ENCODE data around the gene NUP62CL. TPM values are rescaled to one million over a fixed set of nuclear protein-coding genes. Genes with fewer than 3 reads are reported as not detected.
"Not testable (repeated sequence)": the region's sequence is repeated elsewhere in the genome, so short reads cannot be mapped to it uniquely, and the experiment has no call there.

Gene NUP62CL
- polyA plus RNA-seq, 1 experiment, result not detected

GRCh38 chrX:107207943-107208342, 1.7 kb upstream of the NUP62CL start:
- Histone ChIP-seq H3K36me3 (ENCODE audit: control insufficient read depth, insufficient read depth, low read length) (no peaks in the 10 kb centered on the region), H3K4me3 (ENCODE audit: low read depth, low read length) (no peak overlapping the region), H3K27me3 (ENCODE audit: control insufficient read depth, insufficient read depth, low read length) (no peaks in the 10 kb centered on the region)
- DNase-seq (ENCODE audit: low read depth), result no peak
- ChIA-PET CTCF (no interaction called here), POLR2A (no interaction called here)
- no peak for TF ChIP-seq CTCF (IDR thresholded peaks at IDR 0.05; ENCODE audit: insufficient read depth, low read depth, low read length)

GRCh38 chrX:107207089-107207488, 856 bp upstream of the NUP62CL start:
- no peaks in the 10 kb centered on the region for H3K36me3 ChIP-seq (ENCODE audit: control insufficient read depth, insufficient read depth, low read length)
- no peak overlapping the region for H3K4me3 ChIP-seq (ENCODE audit: low read depth, low read length)
- no peak for TF ChIP-seq CTCF (IDR thresholded peaks at IDR 0.05; ENCODE audit: insufficient read depth, low read depth, low read length)
- H3K27me3 ChIP-seq (ENCODE audit: control insufficient read depth, insufficient read depth, low read length), result no peaks in the 10 kb centered on the region
- DNase-seq (ENCODE audit: low read depth), result no peak
- ChIA-PET CTCF (no interaction called here), POLR2A (no interaction called here)

GRCh38 chrX:107206697-107207065, 448 bp upstream of the NUP62CL start:
- Histone ChIP-seq H3K4me3 (ENCODE audit: low read depth, low read length) (no peak overlapping the region; the same call in 1 of the 2 replicates), H3K36me3 (ENCODE audit: control insufficient read depth, insufficient read depth, low read length) (no peaks in the 10 kb centered on the region), H3K27me3 (ENCODE audit: control insufficient read depth, insufficient read depth, low read length) (no peaks in the 10 kb centered on the region)
- ChIA-PET POLR2A (no interaction called here), CTCF (no interaction called here)
- DNase-seq (ENCODE audit: low read depth), result no peak
- TF ChIP-seq CTCF (IDR thresholded peaks at IDR 0.05; ENCODE audit: insufficient read depth, low read depth, low read length), result no peak

- POLR2A ChIA-PET, result no interaction called here
- Histone ChIP-seq H3K4me3 (ENCODE audit: low read depth, low read length) (no peak overlapping the region), H3K36me3 (ENCODE audit: control insufficient read depth, insufficient read depth, low read length) (no peaks in the 10 kb centered on the region), H3K27me3 (ENCODE audit: control insufficient read depth, insufficient read depth, low read length) (no peaks in the 10 kb centered on the region)
- no peak for DNase-seq (ENCODE audit: low read depth)
- TF ChIP-seq CTCF (IDR thresholded peaks at IDR 0.05; ENCODE audit: insufficient read depth, low read depth, low read length), result no peak
- CTCF ChIA-PET, result no interaction called here
Observed at GRCh38 chrX:107204068-107204605, 2.1 kb downstream of the NUP62CL start.

GRCh38 chrX:107199491-107199890, 6.7 kb downstream of the NUP62CL start:
- no peak for DNase-seq (ENCODE audit: low read depth)
- no peak for TF ChIP-seq CTCF (IDR thresholded peaks at IDR 0.05; ENCODE audit: insufficient read depth, low read depth, low read length)
- ChIA-PET CTCF (no interaction called here), POLR2A (no interaction called here)
- H3K4me3 ChIP-seq (ENCODE audit: low read depth, low read length), result no peak overlapping the region
- no peaks in the 10 kb centered on the region for H3K27me3 ChIP-seq (ENCODE audit: control insufficient read depth, insufficient read depth, low read length)
- H3K36me3 ChIP-seq (ENCODE audit: control insufficient read depth, insufficient read depth, low read length), result no peaks in the 10 kb centered on the region

GRCh38 chrX:107198074-107198473, 8.2 kb downstream of the NUP62CL start:
- POLR2A ChIA-PET; H3K27me3 ChIP-seq (ENCODE audit: control insufficient read depth, insufficient read depth, low read length); CTCF ChIA-PET; DNase-seq (ENCODE audit: low read depth); H3K4me3 ChIP-seq (ENCODE audit: low read depth, low read length); H3K36me3 ChIP-seq (ENCODE audit: control insufficient read depth, insufficient read depth, low read length): not testable (repeated sequence)

Measured in BJ (cell line).